CD4-positive, alpha-beta T cell treated with Interleukin-1 beta for 1 hour (primary cell): ENCODE data around the gene TTN.

Experiments
- DNase-seq, 2 donors: peaks; one replicate each; pipeline ENCODE4 v3.0.0-alpha.2; 2020 to 2022

Gene TTN

DNA sequence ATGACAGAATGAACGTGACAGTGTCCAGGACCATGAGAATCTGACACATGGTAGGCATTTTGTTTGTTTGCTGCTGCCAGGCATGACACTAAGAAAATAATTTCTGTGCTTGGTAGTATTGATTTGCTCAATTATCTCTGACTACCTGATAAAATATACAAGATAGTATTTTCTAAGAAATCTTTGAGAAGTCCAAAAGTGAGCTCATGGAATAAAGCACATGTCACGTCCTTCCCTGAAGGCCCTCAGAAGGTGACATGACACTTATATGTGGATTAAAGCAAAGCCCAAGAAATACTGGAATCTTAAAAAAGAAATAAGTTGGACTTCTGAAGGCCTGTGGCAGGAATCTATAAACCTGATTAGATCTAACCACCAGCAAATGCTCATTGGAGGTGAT is 3.8 kb upstream of the TTN start:
- DNase-seq, result no peak

DNA sequence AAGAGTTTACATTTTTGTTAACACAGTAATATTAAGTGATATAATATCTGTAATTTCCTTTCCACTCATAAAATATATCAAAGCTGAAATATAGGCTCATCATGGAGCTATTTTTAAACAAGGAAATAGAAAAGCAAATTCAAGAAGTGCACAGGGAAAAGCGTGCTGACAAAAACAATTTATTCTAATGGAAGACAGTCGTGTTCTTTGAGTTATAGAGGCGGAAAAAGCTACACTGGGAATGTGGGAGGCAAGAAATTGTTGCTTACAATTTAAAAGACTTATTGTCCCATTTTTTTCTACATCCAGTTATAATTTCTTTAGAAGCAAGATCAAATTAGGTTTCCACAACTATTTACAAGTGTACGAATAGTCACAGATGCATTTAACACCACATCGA is 3.2 kb upstream of the TTN start:
- no peak for DNase-seq

DNA sequence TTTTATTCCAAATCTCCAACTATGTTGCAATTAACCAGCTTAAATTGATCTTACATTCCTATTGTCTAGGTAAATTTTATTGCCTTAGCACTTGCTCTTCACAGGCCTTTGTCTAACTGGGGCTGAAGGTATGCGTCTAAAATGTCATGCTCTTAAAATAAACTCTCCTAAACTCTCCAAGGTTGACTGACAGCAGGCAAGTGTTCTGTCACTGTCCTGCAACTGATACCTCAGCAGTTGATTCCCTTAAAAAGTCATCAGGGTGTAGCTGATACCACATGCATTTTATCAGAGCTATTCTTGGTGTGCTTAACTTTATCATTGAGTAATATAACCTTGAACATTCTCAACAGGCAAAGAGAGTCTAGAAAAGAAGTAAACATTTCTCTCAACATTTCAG is 680 bp downstream of the TTN start:
- DNase-seq, result no peak

DNA sequence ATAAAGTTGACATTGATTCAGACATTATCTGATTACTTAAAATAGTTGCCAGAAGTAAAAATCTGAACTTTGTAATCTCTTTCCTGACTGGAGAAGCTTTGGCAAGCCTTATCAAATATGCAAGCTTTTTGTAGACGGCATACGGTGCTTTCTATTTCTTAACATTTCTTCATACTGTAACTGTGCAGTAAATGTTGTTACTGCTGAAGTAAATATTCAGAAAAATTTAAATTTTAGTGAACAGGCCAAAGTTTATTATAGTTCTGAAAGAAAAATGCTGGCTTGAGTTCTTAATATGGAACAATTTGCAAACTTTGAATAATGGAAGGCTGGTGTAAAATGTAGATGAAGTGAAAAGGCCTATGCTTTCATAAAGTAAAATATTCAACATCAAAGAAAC is 1.8 kb downstream of the TTN start:
- no peak for DNase-seq

DNA sequence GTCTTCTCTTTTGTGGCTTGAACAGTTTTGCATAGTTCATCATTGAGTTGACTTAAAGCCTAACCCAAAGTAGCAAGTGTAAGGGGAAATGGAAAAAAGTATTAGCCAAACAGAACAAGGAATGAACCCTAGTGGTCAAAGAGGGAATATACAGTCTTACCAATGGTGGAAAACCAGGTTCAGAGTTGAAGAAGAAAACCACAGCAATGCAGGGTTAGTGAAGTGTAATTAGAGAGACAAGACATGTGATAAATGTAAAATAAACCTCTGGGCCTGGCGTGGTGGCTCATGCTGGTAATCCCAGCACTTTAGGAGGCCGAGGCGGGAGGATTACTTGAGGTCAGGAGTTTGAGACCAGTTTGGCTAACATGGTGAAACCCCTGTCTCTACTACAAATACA is 2.4 kb downstream of the TTN start:
- no peak for DNase-seq

DNA sequence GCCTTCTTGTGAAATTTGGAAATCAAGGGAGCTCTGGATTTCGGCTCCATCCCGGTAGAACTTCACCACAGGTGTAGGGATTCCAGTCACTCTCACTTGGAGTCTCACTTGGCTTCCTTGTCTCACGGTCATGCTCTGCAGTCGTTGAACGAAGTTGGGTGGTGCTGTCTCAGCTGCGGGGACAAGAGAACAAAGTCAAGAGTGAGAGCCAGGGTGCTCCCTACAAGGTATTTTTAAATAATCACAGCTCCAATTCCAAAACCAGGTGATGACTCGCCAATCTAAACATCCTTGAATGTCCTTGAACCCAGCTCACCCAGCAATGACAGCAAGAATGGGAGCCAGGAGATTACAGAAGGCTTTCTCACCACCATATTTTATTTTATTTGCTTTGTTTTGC is 6.7 kb downstream of the TTN start:
- DNase-seq, result no peak

DNA sequence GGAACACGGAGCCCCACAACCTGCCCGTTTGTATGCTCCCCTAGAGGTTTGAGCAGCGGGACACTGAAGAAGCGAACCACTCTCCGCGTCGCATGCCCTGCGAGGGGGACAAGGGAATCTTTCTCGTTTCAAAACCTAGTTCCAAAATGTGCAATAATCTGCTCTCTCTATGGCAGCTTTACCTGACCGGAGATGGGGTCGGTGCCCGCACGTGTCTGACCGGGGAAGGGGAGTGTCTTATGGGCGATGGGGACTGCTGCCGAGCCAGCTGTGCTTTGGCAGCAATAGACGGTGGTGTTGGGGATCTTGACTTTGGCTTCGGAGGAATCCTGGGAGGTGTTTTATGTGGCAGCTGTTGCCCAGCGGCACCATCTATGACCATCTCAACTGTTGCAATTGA is 7.9 kb downstream of the TTN start:
- DNase-seq, result no peak

DNA sequence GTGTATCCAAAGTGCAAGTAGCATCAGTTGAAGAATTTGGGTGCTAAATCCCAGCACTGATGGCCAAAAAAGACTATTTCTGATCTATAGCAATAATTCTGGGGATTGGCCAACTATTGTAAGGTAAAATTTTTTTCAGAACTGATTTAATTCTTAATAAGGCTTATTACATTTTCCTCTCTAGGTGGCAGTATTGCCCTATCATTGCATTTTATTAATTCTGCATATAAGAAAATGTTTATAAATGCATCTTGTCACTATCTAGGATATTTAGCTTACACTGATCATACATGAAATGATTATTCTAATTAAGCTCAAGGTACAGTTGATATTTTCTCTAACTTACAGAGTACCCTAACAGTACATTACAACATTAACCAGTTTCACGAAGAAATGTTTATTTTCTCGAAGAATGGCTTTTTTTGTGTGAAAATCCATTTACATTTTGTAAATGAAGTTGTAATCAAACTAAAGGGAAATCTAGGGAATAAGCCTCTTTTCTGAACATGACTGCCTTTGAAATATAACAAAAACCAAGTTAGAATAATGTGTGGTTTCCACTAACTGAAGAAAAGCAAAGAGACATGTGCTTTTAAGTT is 11.0 kb downstream of the TTN start:
- peak in 1 of 2 donors; percentile 21 for DNase-seq

DNA sequence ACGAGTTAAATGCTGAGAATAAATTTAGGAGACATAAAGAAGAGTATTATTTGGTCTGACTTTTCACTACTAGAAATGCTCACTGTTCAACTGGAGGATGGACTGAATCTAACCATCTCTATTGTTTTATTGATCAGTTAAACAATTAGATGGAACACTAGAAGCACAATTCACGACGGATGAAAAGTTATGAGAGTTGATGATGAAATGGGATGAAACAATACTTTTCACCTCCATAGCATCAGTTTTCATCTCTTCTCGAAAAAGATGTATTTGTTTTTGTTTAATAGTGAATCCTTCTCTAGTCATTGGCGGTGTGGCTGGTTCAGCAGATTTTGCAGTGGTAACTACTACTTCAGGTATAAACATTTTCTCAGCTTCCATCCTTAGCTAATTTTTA is 19.3 kb downstream of the TTN start:
- DNase-seq, result no peak

DNA sequence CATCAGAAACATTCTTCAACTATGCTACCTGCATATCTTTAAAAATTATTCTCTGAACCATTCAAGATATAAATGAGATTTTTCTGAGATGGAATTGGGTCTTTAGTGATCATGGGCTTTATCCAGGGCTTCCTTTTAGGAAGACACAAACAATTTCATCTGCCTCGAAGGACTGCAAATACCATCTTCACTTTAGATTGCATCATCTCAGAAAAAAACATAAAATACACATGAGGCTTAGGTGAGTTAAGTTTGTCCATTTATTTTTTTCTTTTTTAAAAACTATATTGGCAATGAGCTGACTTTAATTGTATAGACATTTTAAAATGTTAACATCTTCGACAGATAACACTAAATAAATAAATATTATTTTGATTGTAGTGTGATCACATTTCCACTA is 20.1 kb downstream of the TTN start:
- no peak for DNase-seq

DNA sequence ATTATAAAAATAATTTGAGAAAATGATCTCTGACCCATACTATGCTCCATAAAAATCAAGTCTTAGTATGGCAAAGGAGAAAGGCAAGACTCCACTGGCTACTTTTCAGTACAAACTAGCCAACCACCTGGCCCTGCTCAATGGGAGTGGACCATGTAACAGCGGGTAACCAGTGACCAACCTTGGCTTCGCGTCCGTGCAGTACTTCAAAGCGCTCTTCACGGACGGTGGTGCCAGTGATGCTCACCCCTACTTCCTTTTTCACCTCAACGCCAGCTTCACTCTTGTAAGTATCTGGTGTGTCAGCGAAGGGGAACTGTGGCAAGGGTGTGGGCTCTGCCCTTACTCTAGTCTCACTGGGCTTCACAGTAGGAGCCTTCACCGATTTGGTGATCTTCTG is 23.3 kb downstream of the TTN start:
- no peak for DNase-seq

DNA sequence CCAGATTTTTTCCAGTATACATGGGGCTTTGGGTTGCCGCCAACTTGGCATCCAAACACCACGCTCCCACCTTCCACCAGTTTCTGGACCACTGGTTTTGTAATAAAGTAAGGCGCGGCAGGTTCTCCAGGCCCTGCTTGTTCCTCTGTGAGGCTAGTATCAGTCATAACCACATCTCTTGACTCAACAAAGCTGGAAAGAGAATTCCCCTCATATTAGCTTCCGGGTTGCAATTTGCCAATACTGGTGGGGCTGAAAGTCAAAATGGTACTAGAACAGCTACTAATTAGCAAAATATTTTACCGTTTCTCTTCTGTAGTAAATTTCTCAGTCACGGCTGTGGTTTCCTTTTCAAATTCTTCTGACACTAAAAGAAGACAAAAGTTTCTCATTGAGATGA is 25.0 kb downstream of the TTN start:
- DNase-seq, result no peak

DNA sequence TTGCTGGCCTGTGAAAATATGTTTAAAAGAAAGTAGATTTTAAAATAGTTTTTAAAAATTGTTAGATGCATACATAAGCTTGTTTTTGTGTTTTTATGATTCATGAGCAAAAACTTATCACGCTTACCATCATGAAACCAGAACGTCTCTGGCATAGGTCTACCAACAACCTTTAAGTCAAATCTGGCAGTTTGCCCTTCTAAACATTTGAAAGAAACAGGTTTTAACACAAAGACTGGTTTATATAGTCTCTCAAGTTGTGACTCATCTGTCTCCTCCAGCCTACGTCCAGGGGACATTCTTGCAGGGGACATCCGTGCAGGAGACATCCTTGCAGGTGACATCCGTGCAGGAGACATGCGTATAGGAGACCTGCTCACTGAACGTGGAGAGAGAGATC is 29.6 kb downstream of the TTN start:
- DNase-seq, result no peak

DNA sequence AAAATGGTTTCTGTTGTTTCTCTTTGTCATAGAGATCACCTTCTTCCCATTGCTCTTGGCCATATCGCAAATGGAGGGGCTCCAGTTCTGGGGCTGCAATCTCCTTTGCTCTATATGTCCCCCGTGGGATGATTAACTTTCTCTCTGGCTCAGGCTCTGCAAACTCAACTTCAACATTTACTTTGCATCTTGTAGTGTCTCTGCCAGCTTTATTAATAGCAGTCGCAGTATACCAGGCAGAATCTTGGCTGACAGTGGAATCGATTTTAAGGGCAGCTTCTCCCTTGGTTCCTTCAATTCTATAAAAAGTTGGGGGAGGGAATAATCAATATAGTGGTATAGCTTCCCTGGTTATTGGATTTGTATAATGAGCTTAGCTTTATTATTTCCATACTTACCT is 30.5 kb downstream of the TTN start:
- DNase-seq, result no peak

DNA sequence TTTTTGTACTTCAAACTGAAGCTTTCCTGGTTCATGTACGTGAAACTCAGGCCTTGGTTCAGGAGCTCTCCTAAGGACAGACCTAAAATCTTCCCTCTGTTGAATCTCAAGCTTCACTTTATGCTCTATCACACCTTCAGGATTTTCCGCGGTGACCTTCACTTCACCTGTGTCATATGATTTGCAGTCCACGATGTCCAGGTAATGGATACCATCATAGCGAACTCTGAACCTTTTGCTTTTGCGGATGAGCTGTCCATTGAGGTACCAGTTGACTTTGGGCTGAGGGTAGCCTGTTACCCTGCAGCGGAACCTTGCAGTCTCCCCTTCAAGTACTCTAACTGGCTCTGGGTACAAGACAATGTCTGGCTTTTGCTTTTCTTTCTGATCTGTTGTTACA is 31.2 kb downstream of the TTN start:
- DNase-seq, result no peak

DNA sequence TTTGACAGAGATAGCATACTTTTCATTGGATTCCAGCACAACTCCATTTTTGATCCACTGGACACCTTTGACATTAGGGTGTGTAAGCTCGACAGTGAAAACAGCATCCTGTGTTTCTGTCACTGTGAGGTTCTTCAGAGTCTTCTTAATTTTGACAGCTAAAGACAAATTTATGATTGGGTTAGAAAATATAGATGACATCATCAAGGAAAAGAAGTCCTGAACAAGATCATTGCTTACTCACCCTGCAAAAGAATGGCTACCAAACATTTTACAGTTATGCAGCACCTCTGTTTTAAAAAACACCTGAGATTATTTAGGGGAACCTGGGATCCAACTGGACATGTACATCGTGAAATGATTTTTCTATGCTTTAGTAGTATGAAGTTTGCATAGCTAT is 36.7 kb downstream of the TTN start:
- no peak for DNase-seq

DNA sequence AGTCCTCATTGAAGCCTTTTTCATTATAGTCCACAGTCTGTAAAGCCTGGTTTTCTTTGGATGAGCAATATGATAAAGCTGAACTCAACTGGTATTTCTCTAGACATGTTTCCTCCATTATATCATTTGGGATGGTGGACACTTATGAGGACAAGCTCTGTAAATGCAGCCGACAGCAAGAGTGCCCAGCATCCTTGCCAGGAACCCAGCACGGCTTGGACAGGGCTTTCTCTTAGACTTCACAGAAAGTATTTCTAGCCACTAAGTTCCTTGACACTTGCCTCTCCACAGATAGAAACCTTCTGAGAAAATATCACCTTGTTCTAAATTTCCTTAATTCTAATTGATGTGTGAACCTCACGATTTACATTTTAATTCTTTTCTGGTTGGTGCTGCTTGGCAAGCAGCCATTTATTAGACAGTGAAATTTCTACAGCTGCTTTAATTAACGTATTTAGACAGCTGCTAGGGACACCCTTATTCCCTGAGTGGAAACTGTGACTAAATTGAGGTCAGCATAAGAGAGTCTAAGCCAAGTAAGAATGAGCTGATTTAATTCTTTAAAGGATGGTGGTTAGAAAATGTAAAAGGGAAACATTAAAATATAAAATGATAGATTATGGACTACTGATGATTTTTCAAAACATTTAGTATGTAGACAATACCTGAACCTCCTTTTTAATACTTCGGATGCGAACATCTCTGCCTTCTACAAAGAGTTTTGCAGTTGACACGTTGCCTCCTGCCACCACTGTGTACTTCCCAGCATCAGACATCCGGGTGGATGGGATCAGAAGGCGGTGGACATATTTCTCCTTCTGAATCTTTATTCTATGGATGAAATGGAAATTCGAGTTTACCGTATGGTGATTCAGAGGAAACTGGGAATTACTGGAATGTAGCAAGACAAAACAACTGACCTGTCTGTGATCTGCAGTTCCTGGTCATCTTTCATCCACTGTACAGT is 39.8 kb downstream of the TTN start:
- no peak for DNase-seq

DNA sequence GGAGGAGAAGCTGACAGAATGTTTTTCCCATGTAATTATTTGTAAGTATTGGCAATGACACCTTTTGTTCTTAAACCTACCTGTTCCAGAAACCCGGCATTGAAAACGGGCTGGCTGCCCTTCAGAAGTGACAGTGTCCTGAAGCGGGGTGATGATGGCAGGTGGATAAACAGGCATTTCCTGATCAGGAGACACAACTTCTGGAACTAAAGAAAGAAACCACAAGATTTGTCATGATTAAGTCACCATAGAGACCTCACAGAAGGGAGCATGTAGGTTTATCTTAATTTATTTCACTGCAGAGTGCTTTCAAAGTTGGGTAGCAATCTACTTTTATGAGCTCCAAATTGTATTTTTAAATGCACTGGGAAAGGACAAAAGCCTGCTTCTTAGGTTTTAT is 43.1 kb downstream of the TTN start:
- DNase-seq, result no peak

DNA sequence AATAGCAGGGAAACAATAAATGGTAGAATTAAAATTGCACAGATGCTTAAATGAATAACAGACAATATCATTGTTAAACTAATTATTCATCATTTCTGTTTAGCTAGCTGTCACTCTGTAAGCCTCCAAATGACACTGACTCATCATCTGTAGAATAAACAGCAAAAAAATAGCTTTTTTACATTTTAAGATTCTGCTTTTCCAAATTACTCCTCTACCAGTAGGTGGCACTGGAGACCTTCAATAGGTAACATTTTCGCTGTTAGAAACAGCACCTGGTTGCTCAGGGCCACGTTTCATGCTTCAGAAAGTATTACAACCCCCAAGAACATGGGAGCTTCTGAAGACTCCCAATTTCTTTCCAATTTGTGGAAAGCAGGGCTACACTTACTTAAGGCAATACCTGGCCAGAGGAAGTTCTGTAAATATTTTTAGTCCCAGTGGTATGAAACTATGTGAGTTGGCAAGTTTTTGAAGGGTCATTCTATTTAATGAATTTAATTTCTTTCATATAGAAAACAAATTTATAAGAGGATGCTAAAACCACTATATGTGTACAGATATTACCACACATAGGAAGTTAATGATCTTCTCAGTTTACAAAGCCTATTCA is 45.4 kb downstream of the TTN start:
- peak; percentile 4 to 36 for DNase-seq

DNA sequence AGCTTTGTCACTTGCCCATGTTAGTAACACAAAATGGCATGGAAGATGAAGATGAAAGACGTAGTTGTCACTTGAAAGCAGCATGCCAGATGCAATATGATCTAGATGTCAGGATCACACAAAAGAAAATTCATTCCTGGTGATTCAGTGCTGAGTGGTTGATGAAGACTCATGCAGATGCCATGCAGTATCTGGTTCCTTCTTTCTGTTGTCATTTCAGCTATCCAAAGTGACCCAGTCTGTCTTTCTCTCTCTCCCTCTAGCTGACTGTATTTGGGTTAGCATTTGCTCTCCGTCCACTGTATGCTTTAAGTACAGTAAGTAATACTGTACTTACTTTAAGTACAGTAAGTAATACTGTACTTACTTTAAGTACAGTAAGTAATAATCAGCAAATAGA is 50.4 kb downstream of the TTN start:
- no peak for DNase-seq

DNA sequence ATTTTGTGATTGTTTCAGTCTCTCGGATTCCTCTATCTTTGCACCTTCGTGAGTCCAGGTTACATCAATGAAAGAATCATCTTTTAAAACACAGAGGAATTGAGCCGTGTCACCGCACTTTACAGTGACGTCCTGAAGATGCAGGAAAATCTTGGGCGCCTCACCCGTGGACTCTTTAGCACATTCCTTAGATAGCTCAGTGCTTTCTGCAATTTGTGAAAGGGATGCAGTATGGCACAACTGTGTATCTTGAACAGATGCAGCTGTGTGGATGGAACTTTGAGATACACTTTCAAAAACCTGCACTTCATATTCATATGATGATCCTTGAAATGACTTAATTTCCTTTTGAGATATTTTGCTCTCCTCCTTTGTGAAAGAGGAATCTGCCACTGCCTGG is 50.9 kb downstream of the TTN start:
- no peak for DNase-seq

DNA sequence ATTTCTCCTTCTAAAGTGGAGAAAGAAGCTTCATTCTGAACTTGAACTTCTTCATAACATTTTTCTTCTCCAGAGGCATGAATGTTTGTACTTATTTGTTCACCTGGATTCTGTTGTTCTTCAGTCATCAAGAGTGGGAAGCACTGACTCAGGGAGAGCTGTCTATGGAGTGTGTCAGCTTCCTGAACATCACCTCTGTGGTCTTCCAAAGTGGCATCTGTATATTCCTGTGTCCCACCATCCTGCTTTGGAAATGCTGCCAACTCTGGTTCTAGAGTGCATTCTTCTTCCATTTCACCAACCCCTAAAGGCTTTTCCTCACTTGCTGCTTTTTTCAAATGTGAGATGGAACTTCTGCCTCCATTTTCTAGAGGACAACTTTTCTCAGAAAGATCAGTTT is 59.5 kb downstream of the TTN start:
- no peak for DNase-seq

DNA sequence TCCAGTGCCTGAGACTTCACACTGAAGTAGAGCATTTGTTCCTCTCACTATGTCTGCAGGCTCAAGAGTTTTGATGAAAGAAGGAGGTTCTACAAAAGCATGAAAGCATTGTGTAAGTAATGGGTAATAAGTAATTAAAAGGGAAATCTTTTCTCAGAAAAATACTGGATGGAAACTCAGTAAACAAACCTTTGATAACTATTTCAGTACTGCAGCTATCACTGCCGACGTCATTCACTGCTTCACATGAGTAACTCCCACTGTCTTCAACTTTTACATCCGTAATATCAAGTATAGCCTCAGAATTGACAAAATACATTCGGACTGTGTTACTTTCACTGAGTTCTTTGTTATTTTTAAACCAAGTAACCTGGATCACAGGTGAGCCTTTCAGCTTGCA is 72.7 kb downstream of the TTN start:
- no peak for DNase-seq

DNA sequence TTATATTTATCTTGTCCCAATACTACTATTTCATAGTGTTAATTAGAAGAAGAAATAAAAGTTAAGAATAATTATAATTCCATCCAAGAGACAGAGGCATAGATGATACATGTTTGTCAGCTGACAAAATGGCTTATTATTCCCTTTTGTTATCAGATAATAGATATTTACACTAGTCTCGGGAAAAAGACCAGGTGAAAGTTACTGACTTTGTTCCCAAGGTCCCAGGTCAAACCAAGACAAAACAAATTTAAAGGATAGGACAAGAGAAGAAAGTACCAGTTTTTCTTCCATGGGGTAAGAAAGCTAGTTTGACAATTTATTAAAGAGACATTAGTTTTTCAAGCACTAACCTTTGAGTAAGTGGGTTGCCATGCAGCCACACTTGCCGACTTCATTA is 73.2 kb downstream of the TTN start:
- DNase-seq, result no peak
